Fibroblast of skin of abdomen (primary cell): ENCODE data around the gene KDM5A.
"Not testable (repeated sequence)": the region's sequence is repeated elsewhere in the genome, so short reads cannot be mapped to it uniquely, and the experiment has no call there.

Source experiments
- DNase-seq: peaks from one replicate; pipeline ENCODE4 v3.0.0-alpha.2; 2013

The KDM5A gene

GRCh38 chr12:237026-237815, 151.9 kb downstream of the KDM5A start:
- DNase-seq, result no peak

GRCh38 chr12:236445-236844, 152.7 kb downstream of the KDM5A start:
- no peak for DNase-seq

- not testable (repeated sequence) for DNase-seq
Observed at GRCh38 chr12:235967-236366, 153.2 kb downstream of the KDM5A start.

- no peak for DNase-seq
Observed at GRCh38 chr12:234891-235415, 154.2 kb downstream of the KDM5A start.

- no peak for DNase-seq
Observed at GRCh38 chr12:234019-234418, 155.1 kb downstream of the KDM5A start.

- DNase-seq, result no peak
Observed at GRCh38 chr12:233615-233968, 155.5 kb downstream of the KDM5A start.

- no peak for DNase-seq
Observed at GRCh38 chr12:232731-233614, 156.1 kb downstream of the KDM5A start.

- no peak for DNase-seq
Observed at GRCh38 chr12:230925-231671, 158.0 kb downstream of the KDM5A start.
